ENCODE data around the gene USP15. TPM values are rescaled to one million over a fixed set of nuclear protein-coding genes. Genes with fewer than 3 reads are reported as not detected.

The USP15 gene
- total and polyA plus RNA-seq, 8 donors = 16.6 to 220 (median 77.9) TPM

GRCh38 chr12:62379026-62379722, 119.0 kb downstream of the USP15 start:
- Histone ChIP-seq H3K9me3 (no peaks in the 10 kb centered on the region), H3K4me3 (no peak overlapping the region), H3K4me1 (no peaks in the 10 kb centered on the region), H3K27me3 (no peaks in the 10 kb centered on the region), H3K27ac (no peak overlapping the region), H3K36me3 (peaks cover 0 to 25% (median 16%) of the 10 kb centered on the region in 4 donors)
- DNase-seq = peak in 1 of 2 donors; percentile 21
- WGBS, 5 donors = 82 to 94% (median 91%) methylated on average over 2 of the region's 2 CpGs
- TF ChIP-seq POLR2A (IDR thresholded peaks at IDR 0.05) (no peak), POLR2AphosphoS5 (IDR thresholded peaks at IDR 0.05) (no peak), EP300 (IDR thresholded peaks at IDR 0.05) (no peak)
- TF ChIP-seq, protein P1, sequence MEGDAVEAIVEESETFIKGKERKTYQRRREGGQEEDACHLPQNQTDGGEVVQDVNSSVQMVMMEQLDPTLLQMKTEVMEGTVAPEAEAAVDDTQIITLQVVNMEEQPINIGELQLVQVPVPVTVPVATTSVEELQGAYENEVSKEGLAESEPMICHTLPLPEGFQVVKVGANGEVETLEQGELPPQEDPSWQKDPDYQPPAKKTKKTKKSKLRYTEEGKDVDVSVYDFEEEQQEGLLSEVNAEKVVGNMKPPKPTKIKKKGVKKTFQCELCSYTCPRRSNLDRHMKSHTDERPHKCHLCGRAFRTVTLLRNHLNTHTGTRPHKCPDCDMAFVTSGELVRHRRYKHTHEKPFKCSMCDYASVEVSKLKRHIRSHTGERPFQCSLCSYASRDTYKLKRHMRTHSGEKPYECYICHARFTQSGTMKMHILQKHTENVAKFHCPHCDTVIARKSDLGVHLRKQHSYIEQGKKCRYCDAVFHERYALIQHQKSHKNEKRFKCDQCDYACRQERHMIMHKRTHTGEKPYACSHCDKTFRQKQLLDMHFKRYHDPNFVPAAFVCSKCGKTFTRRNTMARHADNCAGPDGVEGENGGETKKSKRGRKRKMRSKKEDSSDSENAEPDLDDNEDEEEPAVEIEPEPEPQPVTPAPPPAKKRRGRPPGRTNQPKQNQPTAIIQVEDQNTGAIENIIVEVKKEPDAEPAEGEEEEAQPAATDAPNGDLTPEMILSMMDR (IDR thresholded peaks at IDR 0.05) = no peak
- intact Hi-C loops (cut with DNase I; ENCODE audit: low total_unique reads) = no loop called here

DNA sequence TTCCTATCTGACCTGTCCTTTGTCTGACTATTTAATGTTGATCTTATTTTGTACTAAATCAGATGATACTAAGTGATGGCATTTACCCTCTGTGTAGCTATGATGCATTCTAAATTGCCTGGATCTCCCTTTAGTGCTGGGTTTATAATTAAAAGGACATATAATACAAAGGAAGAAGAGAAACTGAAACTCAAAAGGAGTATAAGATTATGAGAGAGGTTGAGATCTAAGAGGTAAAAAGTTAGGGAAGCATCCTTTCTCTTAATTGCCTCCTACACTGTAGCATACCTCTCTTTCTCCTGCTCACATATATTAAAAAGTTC, 119.5 kb downstream of the USP15 start:
- H3K27me3 ChIP-seq = no peaks in the 10 kb centered on the region
- H3K27ac ChIP-seq = no peak overlapping the region
- TF ChIP-seq POLR2A (IDR thresholded peaks at IDR 0.05) (no peak), EP300 (IDR thresholded peaks at IDR 0.05) (no peak), POLR2AphosphoS5 (IDR thresholded peaks at IDR 0.05) (no peak)
- TF ChIP-seq, protein P1 (IDR thresholded peaks at IDR 0.05) = no peak
- H3K36me3 ChIP-seq = peaks cover 0 to 29% (median 17%) of the 10 kb centered on the region in 4 donors
- H3K4me1 ChIP-seq = no peaks in the 10 kb centered on the region
- H3K4me3 ChIP-seq = no peak overlapping the region
- DNase-seq = no peak
- no peaks in the 10 kb centered on the region for H3K9me3 ChIP-seq
- intact Hi-C loops (cut with DNase I; ENCODE audit: low total_unique reads) = no loop called here

GRCh38 chr12:62382526-62382925, 122.3 kb downstream of the USP15 start:
- no peaks in the 10 kb centered on the region for H3K9me3 ChIP-seq
- intact Hi-C loops (cut with DNase I; ENCODE audit: low total_unique reads) = no loop called here
- 90 to 98% (median 94%) methylated on average over 2 of the region's 2 CpGs for WGBS, 5 donors
- peaks cover 0 to 40% (median 29%) of the 10 kb centered on the region in 4 donors for H3K36me3 ChIP-seq
- H3K4me1 ChIP-seq = no peaks in the 10 kb centered on the region
- H3K4me3 ChIP-seq = no peak overlapping the region
- no peak for DNase-seq
- no peaks in the 10 kb centered on the region for H3K27me3 ChIP-seq
- no peak overlapping the region for H3K27ac ChIP-seq
- TF ChIP-seq POLR2AphosphoS5 (IDR thresholded peaks at IDR 0.05) = no peak
- TF ChIP-seq EP300 (IDR thresholded peaks at IDR 0.05) = no peak
- TF ChIP-seq, protein P1 (IDR thresholded peaks at IDR 0.05) = no peak
- TF ChIP-seq POLR2A (IDR thresholded peaks at IDR 0.05) = no peak

DNA sequence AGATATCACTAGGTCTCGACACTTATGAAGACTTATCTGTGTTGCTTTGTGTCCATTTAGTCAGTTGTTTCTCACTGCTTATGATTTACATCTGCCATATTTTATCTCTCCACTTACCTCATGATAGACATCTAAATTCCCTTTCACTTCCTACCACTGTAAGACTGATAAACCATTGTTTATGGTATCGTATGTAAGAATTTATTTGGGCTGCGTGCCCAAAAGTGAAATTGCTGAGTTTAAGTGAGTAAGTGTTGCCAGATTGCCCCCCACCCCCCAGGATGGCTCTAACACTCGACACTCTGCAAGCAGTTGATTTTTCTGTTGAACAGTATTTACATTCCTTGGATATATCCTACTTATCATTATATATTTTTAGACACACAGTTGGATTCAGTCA, 136.5 kb downstream of the USP15 start:
- H3K9me3 ChIP-seq = no peaks in the 10 kb centered on the region
- no peak overlapping the region for H3K27ac ChIP-seq
- intact Hi-C loops (cut with DNase I; ENCODE audit: low total_unique reads) = no loop called here
- no peak for DNase-seq
- H3K4me1 ChIP-seq = no peaks in the 10 kb centered on the region
- TF ChIP-seq, protein P1 (IDR thresholded peaks at IDR 0.05) = no peak
- TF ChIP-seq EP300 (IDR thresholded peaks at IDR 0.05) (no peak), POLR2AphosphoS5 (IDR thresholded peaks at IDR 0.05) (no peak), POLR2A (IDR thresholded peaks at IDR 0.05) (no peak)
- peaks cover 25 to 98% (median 93%) of the 10 kb centered on the region in 4 donors for H3K36me3 ChIP-seq
- WGBS, 5 donors = 52 to 77% (median 69%) methylated on average over 4 of the region's 4 CpGs
- no peaks in the 10 kb centered on the region for H3K27me3 ChIP-seq
- no peak overlapping the region for H3K4me3 ChIP-seq

All from stomach (tissue), 9 donors.